Adipose tissue (tissue), 3 donors: ENCODE measurements around the gene TDRD7. TPM values are rescaled to one million over a fixed set of nuclear protein-coding genes. Genes with fewer than 3 reads are reported as not detected.

ENCODE experiments used
- H3K27ac ChIP-seq: one replicate; pipeline ENCODE4 v1.5.1; 2013; ENCODE audit warnings: low read depth, low read length
- WGBS, 3 donors: extraction: QIAGEN DNeasy Blood & Tissue Kit; methylation state at CpG; one replicate each; pipeline ENCODE4 v1.1.7; 2013; 5-methylcytosine and 5-hydroxymethylcytosine counted together
- polyA plus RNA-seq, 3 donors: library from polyadenylated mRNA; stranded (reverse); fragments of 200-250 nt; gene quantifications; one replicate each; pipeline ENCODE4 v1.2.3, GENCODE V29; 2013
- donor health status: healthy with polysubstance abuse.
- donor health status: Bipolar disorder and iron deficiency.
- donor health status: healthy.

The TDRD7 gene
- polyA plus RNA-seq, 3 donors = 3.7 to 7.6 (median 5.4) TPM

GRCh38 chr9:97386733-97387503 lies 25.0 kb upstream of the TDRD7 start:
- H3K27ac ChIP-seq = no peak overlapping the region
- 4 to 6% (median 5%) methylated on average over 30 of the region's 30 CpGs for WGBS, 3 donors

DNA sequence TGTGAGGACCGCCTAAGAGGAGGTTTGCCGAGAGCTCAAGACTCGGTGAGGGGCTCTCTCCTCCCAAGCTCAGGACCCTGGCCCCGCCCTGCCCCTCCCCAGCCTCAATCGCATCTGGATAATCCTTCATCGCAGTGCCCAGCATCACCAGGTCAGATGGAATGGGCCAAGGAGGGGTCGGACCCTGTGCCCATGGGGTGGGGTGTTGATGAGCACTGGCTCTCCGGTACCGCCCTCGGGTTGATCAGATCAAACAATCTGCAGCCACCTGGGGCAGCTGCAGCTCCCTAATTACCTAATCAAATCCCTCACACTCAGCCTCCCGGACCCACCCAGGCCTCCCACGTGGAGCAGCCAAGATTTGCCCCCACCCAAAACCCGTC lies 24.4 kb upstream of the TDRD7 start:
- 19 to 52% (median 47%) methylated on average over 10 to 13 of the region's 13 CpGs for WGBS, 3 donors
- H3K27ac ChIP-seq = no peak overlapping the region

DNA sequence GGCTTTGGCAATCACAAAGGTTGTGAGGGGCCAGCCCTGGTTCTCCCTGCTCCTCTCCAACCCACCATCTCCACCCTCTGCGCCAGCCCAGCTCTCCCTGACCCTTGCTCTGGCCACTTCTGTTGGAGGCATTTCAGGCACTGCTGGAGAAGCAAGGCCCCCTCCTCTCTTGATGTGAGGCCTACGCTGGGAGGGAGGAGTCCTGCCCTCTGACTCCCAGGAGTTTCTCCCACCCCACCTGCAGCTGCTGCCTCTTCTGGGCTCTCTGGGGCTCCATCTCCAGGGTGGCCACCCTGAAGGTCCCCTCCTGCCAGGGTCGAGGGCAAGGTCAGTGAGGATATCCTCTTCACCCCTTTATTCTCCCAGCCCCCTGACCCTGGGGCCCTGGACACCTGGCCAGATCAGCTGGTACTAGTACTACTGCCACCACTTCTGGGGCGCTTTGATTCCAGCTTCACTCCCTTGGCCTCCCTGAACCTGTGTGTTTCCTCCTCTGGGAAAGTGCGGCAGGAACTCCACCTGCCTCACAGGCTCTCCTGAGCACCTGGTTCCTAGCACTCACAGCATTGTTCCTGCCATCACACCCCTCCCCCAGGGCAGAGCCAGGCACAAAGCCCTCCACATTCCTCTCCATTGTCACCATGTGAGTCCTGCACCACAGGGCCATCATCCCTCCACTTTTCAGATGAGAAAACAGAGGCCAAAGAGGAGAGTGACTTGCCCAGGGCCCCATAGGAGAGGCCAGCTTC lies 23.8 kb upstream of the TDRD7 start:
- no peak overlapping the region for H3K27ac ChIP-seq
- 62 to 80% (median 71%) methylated on average over 5 of the region's 5 CpGs for WGBS, 3 donors

GRCh38 chr9:97388721-97389238 lies 23.1 kb upstream of the TDRD7 start:
- no peak overlapping the region for H3K27ac ChIP-seq
- 42 to 68% (median 44%) methylated on average over 5 of the region's 5 CpGs for WGBS, 3 donors

- H3K27ac ChIP-seq = no peak overlapping the region
- 90 to 95% (median 91%) methylated on average over 3 of the region's 3 CpGs for WGBS, 3 donors
These were observed 22.6 kb upstream of the TDRD7 start for GRCh38 chr9:97389249-97389648.

- no peak overlapping the region for H3K27ac ChIP-seq
- 75 to 90% (median 83%) methylated on average over 10 of the region's 10 CpGs for WGBS, 3 donors
These were observed 21.0 kb upstream of the TDRD7 start for GRCh38 chr9:97390791-97391406.

GRCh38 chr9:97394881-97395280 lies 17.0 kb upstream of the TDRD7 start:
- H3K27ac ChIP-seq = no peak overlapping the region
- whole genome bisulfite sequencing, 3 donors = 68 to 79% (median 73%) methylated on average over 3 of the region's 3 CpGs

GRCh38 chr9:97395745-97396144 lies 16.2 kb upstream of the TDRD7 start:
- WGBS, 3 donors = 89 to 96% (median 95%) methylated on average over 5 of the region's 5 CpGs
- no peak overlapping the region for H3K27ac ChIP-seq

- WGBS, 3 donors = 78 to 85% (median 80%) methylated on average over 7 of the region's 7 CpGs
- no peak overlapping the region for H3K27ac ChIP-seq
These were observed 15.6 kb upstream of the TDRD7 start for GRCh38 chr9:97396256-97396655.

- 85 to 94% (median 93%) methylated on average over 1 of the region's 1 CpG for WGBS, 3 donors
- H3K27ac ChIP-seq = no peak overlapping the region
These were observed 14.7 kb upstream of the TDRD7 start for GRCh38 chr9:97397220-97397619.

- H3K27ac ChIP-seq = no peak overlapping the region
- WGBS, 3 donors = 22 to 25% (median 23%) methylated on average over 20 of the region's 20 CpGs
These were observed 12.7 kb upstream of the TDRD7 start for GRCh38 chr9:97398999-97399758.

- no peak overlapping the region for H3K27ac ChIP-seq
- 92 to 95% (median 94%) methylated on average over 4 of the region's 4 CpGs for WGBS, 3 donors
These were observed 8.1 kb upstream of the TDRD7 start for GRCh38 chr9:97403746-97404316.

- no peak overlapping the region for H3K27ac ChIP-seq
- WGBS, 3 donors = 47 to 67% (median 54%) methylated on average over 2 of the region's 2 CpGs
These were observed 6.3 kb upstream of the TDRD7 start for GRCh38 chr9:97405551-97405950.

DNA sequence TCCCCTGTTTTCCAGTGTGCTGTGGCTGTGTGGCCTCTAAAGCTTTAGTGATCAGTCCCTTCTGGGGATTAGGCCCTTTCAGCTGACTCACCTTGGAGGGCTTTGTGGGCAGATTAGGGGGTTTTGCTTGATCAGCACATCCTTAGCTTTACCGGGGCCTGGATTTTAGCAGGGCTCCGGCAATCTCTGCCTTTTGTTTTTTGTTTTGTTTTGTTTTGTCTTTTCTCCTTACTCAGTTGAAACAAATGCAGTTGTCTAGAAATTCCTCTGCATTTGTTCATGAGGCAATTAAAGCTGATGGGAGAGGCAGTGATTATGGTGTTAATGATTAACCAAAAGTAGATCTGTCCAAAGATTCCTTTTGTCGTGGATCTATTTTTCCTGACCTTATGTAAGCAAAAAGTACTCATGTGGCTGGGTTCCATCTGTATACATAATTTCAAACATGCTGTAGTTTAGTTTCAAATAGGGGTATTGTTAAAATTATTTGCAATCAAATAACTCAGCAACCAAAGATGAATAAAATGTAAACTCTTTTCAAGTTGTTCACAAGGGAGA lies 5.2 kb upstream of the TDRD7 start:
- H3K27ac ChIP-seq = no peak overlapping the region
- 45 to 78% (median 70%) methylated on average over 3 of the region's 3 CpGs for WGBS, 3 donors

GRCh38 chr9:97408562-97408961 lies 3.3 kb upstream of the TDRD7 start:
- WGBS, 3 donors = 86 to 91% (median 88%) methylated on average over 4 of the region's 4 CpGs
- H3K27ac ChIP-seq = no peak overlapping the region

- WGBS, 3 donors = 14 to 17% (median 15%) methylated on average over 3 of the region's 3 CpGs
These were observed 482 bp upstream of the TDRD7 start for GRCh38 chr9:97411440-97411788.

GRCh38 chr9:97412626-97413385 lies 910 bp downstream of the TDRD7 start:
- H3K27ac ChIP-seq = peak overlapping the region; percentile 25
- 4 to 6% (median 5%) methylated on average over 16 of the region's 16 CpGs for WGBS, 3 donors

More at GRCh38 chr9:97411440-97411788, 482 bp upstream of the TDRD7 start:
- no peak overlapping the region for H3K27ac ChIP-seq
